ENCODE data around the gene FEM1B.

The FEM1B gene

DNA sequence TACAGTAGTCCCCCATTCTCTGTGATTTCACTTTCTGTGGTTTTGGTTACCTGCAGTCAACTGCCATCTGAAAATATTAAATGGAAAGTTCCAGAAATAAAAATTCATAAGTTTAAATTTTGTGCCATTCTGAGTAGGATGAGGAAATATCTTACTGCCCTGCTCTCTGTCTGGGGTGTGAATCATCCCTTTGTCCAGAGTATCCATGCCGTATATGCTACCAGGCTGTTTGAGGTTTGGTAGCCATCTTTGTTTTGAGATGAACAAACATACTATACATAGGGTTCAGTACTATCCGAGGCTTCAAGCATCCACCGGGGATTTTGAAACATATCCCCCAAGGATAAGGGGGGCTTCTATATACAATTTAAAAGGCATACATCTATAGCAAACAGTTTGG, 16.3 kb upstream of the FEM1B start:
- DNase-seq = no peak

DNA sequence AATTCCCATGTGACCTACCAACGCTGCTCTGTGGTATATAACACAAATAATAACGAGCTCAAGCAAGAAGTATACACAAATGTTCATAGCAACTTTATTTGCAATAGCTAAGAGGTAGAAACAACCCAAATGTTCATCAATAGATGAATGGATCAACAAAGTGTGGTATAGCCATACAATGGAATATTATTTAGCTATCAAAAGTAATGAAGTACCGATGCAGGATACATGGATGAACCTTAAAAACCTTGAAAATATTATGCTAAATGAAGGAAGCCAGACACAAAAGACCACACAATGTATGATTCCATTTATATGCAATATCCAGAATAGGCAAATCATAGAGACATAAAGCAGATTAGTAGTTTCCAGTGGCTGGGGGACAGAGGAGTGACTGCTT, 15.6 kb upstream of the FEM1B start:
- no peak for DNase-seq

DNA sequence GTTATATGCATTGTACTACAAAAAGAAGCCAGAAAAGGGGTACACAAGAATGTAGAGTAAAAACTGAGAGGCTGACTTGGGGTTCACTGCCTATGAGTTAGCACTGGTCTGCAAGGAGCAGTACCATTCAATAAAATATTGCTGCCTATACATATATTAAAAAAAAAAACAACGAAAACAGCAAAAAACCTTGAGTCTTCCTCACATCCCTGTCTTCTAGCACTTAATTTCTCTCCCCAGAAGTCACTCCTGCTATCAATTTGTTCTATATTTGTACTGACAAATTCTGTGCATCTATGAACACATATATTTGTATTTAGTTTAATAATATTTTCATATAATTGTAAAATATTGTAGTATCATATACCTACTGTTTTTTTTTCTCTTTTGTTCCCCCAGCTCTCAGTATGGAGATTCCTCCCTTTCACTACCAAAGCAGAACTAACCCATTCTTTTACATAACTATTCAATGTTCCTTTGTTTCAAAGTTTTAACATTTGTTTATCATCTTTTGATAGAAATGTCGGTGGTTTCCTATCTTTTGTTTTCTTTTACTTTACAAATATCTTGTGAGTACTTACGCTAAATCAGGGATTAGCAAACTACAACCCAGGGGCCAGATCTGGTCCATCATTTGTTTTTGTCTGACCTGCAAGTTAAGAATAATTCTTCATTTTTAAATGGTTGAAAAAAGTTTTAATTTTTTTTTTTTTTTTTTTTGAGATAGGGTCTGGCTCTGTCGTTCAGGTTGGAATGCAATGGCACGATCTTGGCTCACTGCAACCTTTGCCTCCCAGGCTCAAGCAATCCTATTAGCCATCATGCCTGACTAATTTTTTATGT, 14.8 kb upstream of the FEM1B start:
- DNase-seq = no peak

DNA sequence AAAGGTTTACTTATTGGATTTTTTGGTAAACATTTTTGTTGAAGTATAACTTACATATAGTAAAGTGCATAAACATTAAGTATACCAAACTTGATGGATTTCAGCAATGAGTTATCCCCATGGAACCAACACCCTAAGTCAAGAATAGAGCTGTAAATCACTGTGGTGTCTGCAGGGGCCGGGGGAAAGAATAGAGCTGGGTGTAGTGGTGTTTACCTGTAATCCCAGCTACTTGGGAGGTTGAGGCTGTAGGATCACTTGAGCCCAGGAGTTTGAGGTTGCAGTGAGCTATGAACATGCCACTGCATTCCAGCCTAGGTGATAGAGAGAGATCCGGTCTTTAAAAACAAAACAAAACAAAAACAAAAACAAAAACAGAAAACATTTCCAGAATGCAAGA, 13.3 kb upstream of the FEM1B start:
- DNase-seq = no peak

DNA sequence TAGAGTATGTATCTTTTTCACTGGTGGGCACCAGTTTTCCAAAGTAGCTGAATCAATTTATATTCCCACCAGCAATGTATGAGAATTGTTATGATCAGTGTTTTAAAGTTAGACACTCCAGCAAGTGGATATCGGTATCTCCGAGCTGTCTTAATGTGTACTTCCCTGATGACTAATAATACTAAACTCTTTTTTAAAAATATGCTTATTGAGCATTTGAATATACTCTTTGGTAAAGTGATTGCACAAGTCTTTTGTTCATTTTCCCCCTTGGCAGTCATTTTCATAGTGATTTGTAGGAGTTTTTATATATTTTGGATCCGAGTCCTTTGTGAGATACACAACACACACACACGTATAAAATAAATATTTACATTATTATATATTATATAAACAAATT, 12.5 kb upstream of the FEM1B start:
- no peak for DNase-seq

DNA sequence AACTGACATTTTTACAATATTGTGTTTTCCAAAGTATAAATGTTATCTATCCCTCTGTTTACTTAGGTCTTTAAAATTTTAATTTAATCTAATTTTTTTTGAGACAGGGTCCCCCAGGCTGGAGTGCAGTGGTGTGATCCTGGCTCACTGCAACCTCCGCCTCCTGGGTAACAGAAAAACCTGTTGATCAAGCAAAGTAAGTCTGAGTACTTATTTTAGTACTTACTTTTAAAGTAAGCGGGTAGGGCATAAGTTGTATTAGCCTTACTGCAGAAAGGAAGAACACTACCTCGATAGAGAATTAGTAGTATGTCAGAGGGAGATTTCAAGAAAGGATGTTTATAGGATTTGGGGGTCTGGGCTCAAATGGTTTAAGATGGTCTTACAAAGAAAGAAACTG, 11.9 kb upstream of the FEM1B start:
- no peak for DNase-seq

DNA sequence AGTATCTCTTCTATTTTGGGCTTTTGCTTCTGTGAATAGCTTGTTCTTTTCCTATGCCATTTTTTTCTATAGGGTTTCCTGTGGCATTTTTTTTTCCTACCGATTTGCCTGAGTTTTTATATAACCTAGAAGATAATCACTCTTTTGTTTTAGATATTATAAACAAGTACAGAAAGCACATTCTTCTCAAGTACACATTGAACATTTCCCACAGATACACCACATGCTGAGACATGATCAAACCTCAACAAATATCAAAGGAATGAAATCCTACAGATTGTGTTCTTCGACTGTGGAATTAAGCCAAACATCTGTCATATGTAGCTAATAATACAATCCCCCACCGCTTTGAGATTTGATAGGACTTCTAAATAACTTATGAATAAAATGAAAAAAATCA, 9.1 kb upstream of the FEM1B start:
- DNase-seq = no peak

DNA sequence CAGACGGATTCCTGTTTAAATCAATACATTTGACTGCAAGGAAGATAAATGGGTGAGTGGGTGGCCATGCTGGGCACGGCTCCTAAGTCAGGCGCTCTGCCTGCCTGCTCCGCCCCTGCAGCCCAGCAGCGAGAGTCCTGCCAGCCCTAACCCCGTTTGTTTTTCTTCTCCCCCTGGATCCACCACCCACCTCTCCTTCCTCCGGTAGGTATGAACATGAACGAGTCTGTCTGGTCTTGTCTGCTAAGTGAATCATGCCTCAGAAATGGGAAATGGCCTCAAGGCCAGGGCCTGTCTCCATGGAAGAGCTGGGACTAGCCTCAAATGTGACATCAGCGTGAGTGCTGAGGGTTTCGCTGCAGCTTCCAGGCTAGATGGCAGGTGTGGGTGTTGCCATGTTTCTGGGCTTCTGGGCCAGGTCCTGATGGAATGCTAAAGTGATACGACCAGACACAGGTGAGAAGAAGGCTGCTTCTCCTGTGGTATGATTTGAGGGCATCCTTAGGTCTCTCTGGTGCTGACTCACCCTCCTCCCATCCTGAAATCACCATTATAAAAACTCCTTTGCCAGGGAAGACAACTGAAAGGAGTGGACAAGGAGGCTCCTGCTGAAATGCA, 5.6 kb upstream of the FEM1B start:
- DNase-seq = no peak

DNA sequence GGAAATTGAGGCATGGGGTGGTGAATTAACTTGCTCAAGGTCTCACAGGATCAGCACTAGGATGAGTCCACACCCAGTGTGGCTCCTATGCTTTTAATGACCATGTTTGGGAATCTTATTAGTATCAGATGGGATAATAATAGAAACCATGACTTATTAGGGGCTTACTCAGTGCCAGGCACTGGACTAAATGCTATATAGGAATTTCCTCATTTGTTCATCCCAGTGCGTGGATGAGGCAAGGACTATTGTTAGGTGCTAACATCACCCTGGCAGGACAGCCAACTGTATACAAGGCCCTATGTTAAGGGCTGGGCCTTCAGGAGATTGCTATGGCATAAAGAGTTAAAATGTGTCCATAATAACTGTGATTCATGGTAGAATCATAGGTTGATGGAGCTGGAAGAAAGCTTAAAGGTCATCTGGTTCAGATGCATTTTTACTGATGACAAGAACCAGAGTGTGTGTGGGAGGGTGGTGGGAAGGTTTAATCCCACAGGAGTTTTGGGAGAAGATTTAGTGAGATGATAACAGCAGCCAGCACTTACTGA, 4.7 kb upstream of the FEM1B start:
- DNase-seq = no peak

DNA sequence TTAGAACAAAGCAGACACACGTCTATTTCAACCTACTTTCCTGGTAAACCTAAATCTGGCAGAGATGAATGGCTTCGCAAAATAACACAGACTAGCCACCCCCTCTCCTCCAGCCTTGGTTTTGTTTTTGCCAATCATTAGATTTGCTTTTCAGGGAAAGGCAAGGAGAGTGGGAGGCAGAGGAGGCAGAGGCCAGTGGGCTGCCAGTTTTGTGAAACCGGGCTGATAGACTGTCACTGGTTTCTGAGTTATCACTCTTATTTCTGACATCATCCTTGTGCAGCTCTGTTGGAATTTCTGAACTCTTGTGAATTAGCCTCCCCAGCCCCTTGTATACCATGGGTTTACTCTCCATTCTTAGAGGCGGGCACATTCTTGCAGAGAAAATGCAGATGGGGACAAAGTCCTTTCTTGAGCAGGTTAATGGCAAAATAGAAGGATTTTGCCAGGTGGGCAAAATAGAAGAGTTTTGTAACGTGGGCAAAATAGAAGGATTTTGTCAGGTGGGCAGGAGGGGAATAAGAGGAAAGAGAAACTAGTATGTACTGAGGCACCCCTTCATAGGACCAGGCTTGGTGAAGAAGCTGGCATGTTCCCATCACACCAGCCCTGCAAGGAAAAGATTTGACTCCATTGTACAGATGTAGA, 3.2 kb upstream of the FEM1B start:
- DNase-seq = no peak

DNA sequence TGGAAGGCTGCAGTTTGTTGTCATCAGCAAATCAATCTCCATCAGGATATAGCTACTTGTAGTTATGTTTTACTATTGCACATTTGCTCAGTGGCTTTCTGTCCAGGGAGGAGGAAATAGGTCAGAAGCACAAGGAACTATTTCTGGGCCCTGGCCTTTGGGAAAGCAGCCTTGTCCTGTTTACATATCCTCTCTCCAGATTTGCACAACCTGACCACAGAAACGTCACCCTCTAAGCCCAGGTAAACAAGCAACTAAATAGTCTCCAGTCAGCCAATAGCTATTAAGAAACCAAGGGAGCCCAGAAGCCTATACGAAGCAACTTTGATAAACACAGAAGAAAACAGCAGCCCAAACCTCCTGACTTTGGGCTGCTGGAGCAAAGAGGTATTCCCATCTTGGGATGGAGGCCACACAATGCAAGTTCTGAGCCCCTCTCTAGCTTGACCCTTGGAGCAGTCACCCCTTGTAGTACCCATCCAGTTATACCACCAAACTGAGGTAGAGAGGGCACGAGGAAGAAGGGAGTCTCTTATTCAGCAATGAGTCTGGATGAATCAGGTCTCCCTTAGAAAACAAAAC, 2.3 kb upstream of the FEM1B start:
- DNase-seq = no peak

DNA sequence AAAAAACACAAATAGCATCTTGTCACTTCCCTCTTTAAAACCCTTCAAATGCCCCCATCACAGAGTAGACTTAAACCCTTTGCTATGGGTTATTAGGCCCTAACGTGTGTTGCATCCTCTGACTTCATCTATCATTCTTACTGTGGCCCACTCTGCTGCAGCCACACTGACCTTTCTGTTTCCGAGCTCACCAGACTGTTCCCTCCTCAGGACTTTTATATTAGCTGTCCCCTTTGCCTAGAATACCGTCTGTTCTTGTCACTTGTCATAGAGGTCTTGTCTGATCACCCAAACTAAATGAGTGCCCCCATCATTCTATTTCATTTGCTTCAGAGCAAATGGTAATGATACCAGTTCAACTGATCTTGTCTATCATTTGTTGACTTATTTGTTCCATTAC, 877 bp upstream of the FEM1B start:
- DNase-seq = no peak

DNA sequence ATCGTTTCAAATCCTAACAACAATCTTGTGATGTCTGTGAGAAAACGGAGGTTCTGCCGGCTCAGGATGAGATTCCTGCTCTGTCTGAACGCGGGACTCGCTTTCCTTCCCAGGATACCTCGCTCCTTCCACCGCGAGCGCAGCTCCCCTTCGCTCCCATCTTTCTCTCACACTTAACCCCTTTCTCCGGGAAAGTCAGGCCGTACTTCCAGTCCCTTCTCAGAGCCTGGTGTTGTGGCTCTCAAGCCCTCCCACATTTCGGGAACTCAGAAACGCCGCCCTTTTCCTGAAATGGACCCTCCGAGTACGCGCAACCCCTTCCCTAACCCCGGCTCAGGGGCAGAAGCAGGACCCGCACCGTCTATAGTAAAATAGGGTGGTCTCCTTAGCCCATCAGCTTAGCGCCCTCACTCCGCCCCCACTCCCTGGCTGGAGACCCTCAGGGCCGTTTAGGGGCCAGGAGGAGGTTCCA, 378 bp upstream of the FEM1B start:
- no peak for DNase-seq

DNA sequence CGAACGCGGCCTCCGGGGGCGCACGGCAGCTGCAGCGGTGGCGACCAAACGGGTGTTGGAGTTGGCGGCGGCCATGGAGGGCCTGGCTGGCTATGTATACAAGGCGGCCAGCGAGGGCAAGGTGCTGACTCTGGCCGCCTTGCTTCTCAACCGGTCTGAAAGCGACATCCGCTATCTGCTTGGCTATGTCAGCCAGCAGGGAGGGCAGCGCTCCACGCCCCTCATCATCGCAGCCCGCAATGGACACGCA, 725 bp downstream of the FEM1B start:
- no peak for DNase-seq

DNA sequence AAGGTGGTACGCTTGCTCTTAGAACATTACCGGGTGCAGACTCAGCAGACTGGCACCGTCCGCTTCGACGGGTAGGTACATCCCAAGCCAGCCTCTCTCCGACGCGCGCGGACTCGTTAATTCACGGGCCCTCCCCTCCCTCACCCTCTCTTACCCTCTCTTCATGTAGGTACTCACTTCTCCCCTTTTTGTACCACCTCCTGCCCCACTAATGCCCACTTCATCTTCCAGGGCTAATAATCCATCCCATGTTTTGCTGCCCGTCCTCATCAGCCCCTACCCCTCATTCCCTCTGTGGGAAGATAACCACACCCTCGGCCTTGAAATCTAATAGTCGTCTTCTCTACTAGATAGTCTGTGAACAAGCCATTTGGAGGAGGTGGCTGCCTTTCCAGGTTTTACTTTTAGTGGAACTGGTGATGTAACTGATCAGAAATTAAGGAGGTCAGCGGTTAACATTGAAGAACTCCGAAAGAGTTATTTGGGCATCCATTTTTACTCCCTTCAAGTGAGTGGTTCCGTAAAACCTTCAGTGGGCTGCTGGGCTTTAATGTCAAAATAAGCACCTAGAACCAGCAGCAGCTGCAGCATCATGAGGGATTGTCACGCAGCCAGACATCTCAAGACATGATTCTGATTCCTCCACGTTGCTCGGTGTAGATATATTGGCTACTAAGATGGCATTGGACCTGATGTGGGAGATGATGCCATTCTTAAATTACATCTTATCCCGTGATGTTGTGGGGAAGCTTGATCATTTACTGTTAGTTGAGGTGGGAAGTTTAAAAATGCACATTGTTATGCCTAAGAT, 1.3 kb downstream of the FEM1B start:
- peak; percentile 4 for DNase-seq

DNA sequence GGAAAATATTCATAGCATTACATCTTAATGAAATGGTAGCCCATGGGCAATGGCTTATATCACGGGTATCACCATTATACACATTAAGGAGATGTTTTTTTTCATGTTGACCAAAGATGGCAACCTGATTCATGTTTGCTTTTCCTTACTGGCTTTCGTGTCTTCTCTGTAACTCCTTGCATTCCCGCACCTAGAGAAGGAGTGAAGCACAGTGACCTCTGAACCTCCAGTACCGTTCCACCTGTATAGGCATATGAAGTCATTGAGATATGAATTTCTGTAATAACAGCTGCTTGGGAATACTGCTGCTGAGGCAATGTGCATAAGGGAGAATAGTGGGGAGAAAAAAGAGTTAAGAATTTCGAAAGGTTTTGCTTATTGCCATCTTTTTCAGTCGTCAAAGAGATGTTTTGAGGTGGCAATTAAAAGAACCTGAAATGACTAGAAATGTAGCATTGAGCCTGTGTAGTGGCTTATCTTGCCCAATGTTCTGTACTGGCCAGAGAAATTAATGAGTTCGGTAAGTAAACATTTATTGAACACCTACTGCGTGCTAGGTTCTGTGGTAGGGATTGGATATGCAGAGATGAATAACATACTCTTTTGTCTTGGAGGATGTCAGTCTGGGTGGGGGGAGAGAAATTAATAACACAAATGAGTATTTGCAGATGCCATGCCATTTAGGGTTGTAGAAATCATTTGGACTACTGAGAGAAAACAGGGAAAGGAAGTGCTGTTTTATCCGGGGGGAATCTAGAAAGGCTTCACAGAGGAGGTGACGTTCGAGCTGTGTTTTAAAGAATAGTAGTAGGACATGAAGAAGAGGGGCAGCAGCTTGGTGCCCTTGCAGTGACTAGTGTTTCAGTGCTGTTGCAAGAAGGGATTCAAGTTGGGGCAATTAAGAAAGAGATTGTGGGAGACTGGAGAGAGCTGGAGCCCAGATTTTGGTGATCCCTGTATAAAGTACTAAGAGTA, 2.5 kb downstream of the FEM1B start:
- DNase-seq = no peak

DNA sequence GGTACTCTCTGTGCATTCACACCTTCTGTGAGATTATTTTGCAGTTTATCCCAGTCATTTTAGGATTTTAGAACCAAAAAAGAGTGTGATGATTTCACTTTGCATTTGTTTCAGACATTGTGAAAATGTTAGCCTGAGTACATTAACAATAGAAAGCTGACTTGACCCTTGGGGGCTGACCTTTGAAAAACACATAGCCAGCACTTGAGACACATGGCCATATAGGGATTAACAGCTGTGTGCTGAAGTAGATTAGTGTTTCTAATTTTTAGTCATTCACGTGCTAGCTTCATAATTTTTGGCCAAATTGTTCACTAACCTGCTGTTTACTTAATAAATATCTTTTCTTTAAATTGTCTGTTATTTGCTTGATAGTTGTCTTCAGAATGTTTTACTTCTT, 3.5 kb downstream of the FEM1B start:
- no peak for DNase-seq

DNA sequence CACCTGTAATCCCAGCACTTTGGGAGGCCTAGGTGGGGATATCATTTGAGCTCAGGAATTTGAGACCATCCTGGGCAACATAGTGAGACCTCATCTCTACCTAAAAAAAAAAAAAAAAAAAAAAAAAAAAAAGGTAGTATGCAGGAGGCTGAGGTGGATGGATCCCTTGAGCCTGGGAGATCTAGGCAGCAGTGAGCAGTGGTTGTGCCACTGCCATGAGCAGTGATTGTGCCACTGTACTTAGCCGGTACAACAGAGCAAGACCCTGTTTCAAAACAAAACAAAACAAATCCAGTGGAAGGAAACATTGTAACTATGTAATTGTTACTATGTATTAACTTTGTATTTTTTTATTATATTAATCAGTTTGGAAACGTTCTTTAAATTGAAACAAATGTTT, 5.9 kb downstream of the FEM1B start:
- DNase-seq = no peak

DNA sequence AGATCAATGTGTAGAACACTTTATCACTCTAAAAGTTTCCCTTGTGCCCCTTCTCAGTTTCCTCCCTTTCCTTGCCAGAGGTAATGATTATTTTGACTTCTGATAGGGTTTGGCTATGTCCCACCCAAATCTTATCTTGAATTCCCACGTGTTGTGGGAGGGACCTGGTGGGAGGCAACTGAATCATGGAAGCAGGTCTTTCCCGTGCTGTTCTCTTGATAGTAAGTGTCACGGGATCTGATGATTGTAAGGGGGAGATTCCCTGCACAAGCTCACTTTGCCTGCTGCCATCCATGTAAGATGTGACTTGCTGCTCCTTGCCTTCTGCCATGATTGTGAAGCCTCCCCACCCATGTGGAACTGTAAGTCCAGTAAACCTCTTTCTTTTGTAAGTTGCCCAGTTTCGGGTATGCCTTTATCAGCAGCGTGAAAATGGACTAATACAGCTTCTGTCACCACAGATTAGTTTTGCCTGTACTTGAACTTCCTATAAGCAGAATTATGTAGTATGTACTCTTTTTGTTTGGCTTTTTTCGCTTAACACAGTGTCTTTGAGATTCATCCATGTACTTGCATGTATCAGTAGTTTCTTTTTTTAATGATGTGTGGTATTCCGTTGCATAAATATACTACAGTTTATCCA, 7.2 kb downstream of the FEM1B start:
- DNase-seq = no peak

DNA sequence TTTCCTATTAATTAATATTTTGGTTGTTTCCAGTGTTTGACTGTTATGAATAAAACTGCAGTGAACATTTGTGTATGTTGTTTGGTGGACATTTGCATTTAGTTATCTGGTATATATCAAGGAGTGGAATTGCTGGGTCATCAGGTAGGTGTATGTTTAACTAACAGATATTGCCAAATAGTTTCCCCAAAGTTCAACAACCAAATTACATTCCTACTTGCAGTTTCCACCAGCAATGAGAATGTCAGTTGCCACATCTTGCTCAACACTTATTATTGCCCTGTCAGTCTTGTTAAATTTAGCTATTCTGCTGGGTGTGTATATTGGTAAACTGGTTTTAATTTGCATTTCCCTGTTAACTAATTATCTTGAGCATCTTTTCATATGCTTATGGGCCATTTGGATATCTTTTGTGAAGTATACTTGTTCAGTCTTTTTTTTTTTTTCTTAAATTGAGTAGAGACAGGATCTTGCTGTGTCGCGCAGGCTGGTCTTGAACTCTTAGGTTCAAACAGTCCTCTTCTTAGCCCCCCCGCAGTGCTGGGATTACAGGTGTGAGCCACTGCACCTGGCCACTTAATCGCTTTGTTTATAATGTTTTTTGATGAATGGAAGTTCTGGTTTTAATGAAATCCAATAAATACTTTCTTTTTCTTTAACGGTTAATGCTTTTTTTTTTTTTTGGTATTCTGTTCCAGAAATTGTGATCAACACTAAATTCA, 7.9 kb downstream of the FEM1B start:
- DNase-seq = no peak

DNA sequence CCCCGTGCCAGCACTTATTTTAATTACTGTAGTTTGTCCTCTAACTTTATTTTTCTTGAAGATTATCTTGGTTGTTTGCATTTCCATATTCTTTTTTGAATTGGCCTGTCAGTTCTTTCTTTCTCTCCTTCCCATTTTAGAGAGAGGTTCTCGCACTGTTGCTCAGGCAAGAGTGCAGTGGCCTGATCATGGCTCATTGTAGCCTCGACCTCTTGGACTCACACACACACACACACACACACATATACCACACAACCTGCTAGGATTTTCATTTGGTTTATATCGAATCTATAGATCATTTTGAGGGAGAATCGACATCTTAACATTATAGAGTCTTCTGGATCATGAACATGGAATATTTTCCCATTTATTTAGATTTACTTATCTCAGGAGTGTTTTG, 8.7 kb downstream of the FEM1B start:
- DNase-seq = no peak
